WTC11 (cell line): ENCODE measurements around the gene TBRG4. TPM values are rescaled to one million over a fixed set of nuclear protein-coding genes. Genes with fewer than 3 reads are reported as not detected.

Experiments used
- ATAC-seq: fragments of 200-7000 bp; cut with Tn5 transposase; 2 replicates; pipeline ENCODE4 v1.10.0; 2021; ENCODE audit warnings: mild to moderate bottlenecking, moderate library complexity
- CTCF ChIA-PET: fragments of 300-600 bp; sonication (Branson Sonifier 250); formaldehyde crosslinking; loops from one replicate; lab custom pipeline; 2021; ENCODE audit warnings: antibody characterized with exemption; lab: Charles Lee
- POLR2A ChIA-PET: fragments of 350-600 bp; sonication (Branson Sonifier 250); formaldehyde crosslinking; loops from one replicate; lab custom pipeline; 2021; ENCODE audit warnings: antibody characterized with exemption; lab: Charles Lee
- DNase-seq: peaks from one replicate; pipeline ENCODE4 v3.0.0; 2021; ENCODE audit warnings: low spot score
- H3K27ac Mint-ChIP-seq: 2 replicates; pipeline ENCODE4 v1.8.0; 2021; ENCODE audit warnings: mixed read lengths
- H3K27me3 Mint-ChIP-seq: 2 replicates; pipeline ENCODE4 v1.8.0; 2021; ENCODE audit warnings: low read depth, mild to moderate bottlenecking, moderate library complexity, mixed read lengths
- H3K36me3 Mint-ChIP-seq: 2 replicates; pipeline ENCODE4 v1.8.0; 2021; ENCODE audit warnings: mixed read lengths
- H3K4me1 Mint-ChIP-seq: 2 replicates; pipeline ENCODE4 v1.8.0; 2022; ENCODE audit warnings: mixed read lengths
- H3K4me3 Mint-ChIP-seq: 2 replicates; pipeline ENCODE4 v1.8.0; 2021; ENCODE audit warnings: mild to moderate bottlenecking, moderate library complexity, mixed read lengths
- H3K9me3 Mint-ChIP-seq: 2 replicates; pipeline ENCODE4 v1.8.0; 2021; ENCODE audit warnings: mixed read lengths
- ATF2 ChIP-seq: sonication (generic); formaldehyde crosslinking; IDR thresholded peaks from 2 replicates; pipeline ENCODE4 v1.8.1; 2022; ENCODE audit warnings: low read depth, missing genetic modification reagents, borderline replicate concordance
- ATF3 ChIP-seq: sonication (generic); formaldehyde crosslinking; conservative IDR thresholded peaks from 2 replicates; pipeline ENCODE4 v1.8.1; 2022; ENCODE audit warnings: mild to moderate bottlenecking, missing genetic modification reagents
- CBFB ChIP-seq: sonication (generic); formaldehyde crosslinking; IDR thresholded peaks from 2 replicates; pipeline ENCODE4 v1.8.1; 2022; ENCODE audit warnings: mild to moderate bottlenecking, low read depth, missing genetic modification reagents
- ETV6 ChIP-seq: sonication (generic); formaldehyde crosslinking; IDR thresholded peaks from 2 replicates; pipeline ENCODE4 v1.8.1; 2022; ENCODE audit warnings: mild to moderate bottlenecking, missing genetic modification reagents
- FOXP4 ChIP-seq: sonication (generic); formaldehyde crosslinking; IDR thresholded peaks from 2 replicates; pipeline ENCODE4 v1.8.0; 2022; ENCODE audit warnings: mild to moderate bottlenecking, missing genetic modification reagents
- GTF2I ChIP-seq: fragments of 250-450 bp; sonication (Bioruptor Pico); conservative IDR thresholded peaks from 2 replicates; pipeline ENCODE4 v1.4.0; 2021; ENCODE audit warnings: mild to moderate bottlenecking
- HMGA2 ChIP-seq: fragments of 250-450 bp; sonication (Bioruptor Pico); IDR thresholded peaks from 2 replicates; pipeline ENCODE4 v1.4.0; 2021; ENCODE audit warnings: mild to moderate bottlenecking, moderate library complexity
- IRF2 ChIP-seq: sonication (generic); formaldehyde crosslinking; IDR thresholded peaks from 2 replicates; pipeline ENCODE4 v1.8.0; 2022; ENCODE audit warnings: low read depth, missing genetic modification reagents, borderline replicate concordance
- NFE2L1 ChIP-seq: sonication (generic); formaldehyde crosslinking; IDR thresholded peaks from 2 replicates; pipeline ENCODE4 v1.8.1; 2023; ENCODE audit warnings: missing genetic modification reagents
- NR1H2 ChIP-seq: sonication (generic); formaldehyde crosslinking; IDR thresholded peaks from 2 replicates; pipeline ENCODE4 v1.9.0; 2021; ENCODE audit warnings: mild to moderate bottlenecking, moderate library complexity, missing genetic modification reagents
- PRDM15 ChIP-seq: sonication (generic); formaldehyde crosslinking; IDR thresholded peaks from 2 replicates; pipeline ENCODE4 v1.8.0; 2022; ENCODE audit warnings: missing genetic modification reagents
- SMAD4 ChIP-seq: sonication (generic); formaldehyde crosslinking; IDR thresholded peaks from 2 replicates; pipeline ENCODE4 v1.8.0; 2022; ENCODE audit warnings: mild to moderate bottlenecking, missing genetic modification reagents
- SP1 ChIP-seq: sonication (generic); formaldehyde crosslinking; conservative IDR thresholded peaks from 2 replicates; pipeline ENCODE4 v1.8.1; 2022; ENCODE audit warnings: missing genetic modification reagents
- TCF7 ChIP-seq: sonication (generic); formaldehyde crosslinking; IDR thresholded peaks from 2 replicates; pipeline ENCODE4 v1.8.0; 2022; ENCODE audit warnings: mild to moderate bottlenecking, low read depth, missing genetic modification reagents, moderate library complexity
- TP53 ChIP-seq: sonication (generic); formaldehyde crosslinking; IDR thresholded peaks from 2 replicates; pipeline ENCODE4 v1.8.1; 2023; ENCODE audit warnings: mild to moderate bottlenecking, missing genetic modification reagents
- ZBTB21 ChIP-seq: sonication (generic); formaldehyde crosslinking; IDR thresholded peaks from 2 replicates; pipeline ENCODE4 v1.8.1; 2023; ENCODE audit warnings: mild to moderate bottlenecking, missing genetic modification reagents, borderline replicate concordance
- ZMAT4 ChIP-seq: fragments of 250-450 bp; sonication (Bioruptor Pico); IDR thresholded peaks from 2 replicates; pipeline ENCODE4 v1.9.0; 2021; ENCODE audit warnings: mild to moderate bottlenecking
- ZNF138 ChIP-seq: sonication (generic); formaldehyde crosslinking; conservative IDR thresholded peaks from 2 replicates; pipeline ENCODE4 v1.8.1; 2022; ENCODE audit warnings: mild to moderate bottlenecking, moderate library complexity, missing genetic modification reagents
- ZNF219 ChIP-seq: sonication (generic); formaldehyde crosslinking; IDR thresholded peaks from 2 replicates; pipeline ENCODE4 v1.8.0; 2023; ENCODE audit warnings: missing genetic modification reagents, mild to moderate bottlenecking, borderline replicate concordance
- ZNF232 ChIP-seq: sonication (generic); formaldehyde crosslinking; IDR thresholded peaks from 2 replicates; pipeline ENCODE4 v1.8.0; 2022; ENCODE audit warnings: mild to moderate bottlenecking, missing genetic modification reagents
- ZNF423 ChIP-seq: fragments of 250-450 bp; sonication (Bioruptor Pico); IDR thresholded peaks from 2 replicates; pipeline ENCODE4 v2.1.2; 2022; ENCODE audit warnings: mild to moderate bottlenecking, moderate library complexity
- ZNF512 ChIP-seq: sonication (generic); formaldehyde crosslinking; IDR thresholded peaks from 2 replicates; pipeline ENCODE4 v1.8.1; 2022; ENCODE audit warnings: missing genetic modification reagents, borderline replicate concordance
- total RNA-seq: library from RNA; stranded (reverse); gene quantifications from 3 replicates; pipeline ENCODE4 v1.2.3, GENCODE V29; 2021

TBRG4 gene
- total RNA-seq, 1 experiment from 2014 or later, result 167 TPM

- TF ChIP-seq ZBTB21 (CRISPR knock-in tag) (no peak), ZNF219 (CRISPR knock-in tag) (no peak), PRDM15 (no peak), SMAD4 (no peak)
These were observed 14.7 kb upstream of the TBRG4 start (continued) for GRCh38 chr7:45126201-45126600.

GRCh38 chr7:45125193-45125904 lies 13.9 kb upstream of the TBRG4 start:
- ATAC-seq, result no peak
- CTCF ChIA-PET, result interaction anchor here (1.1 to 2.7 kb wide), 4 partner anchors 10 to 152 kb away, joined by 3 to 23 read pairs (median 8); partner anchors contain the start of gene TBRG4

More at GRCh38 chr7:45125193-45125904, 13.9 kb upstream of the TBRG4 start:
- Mint-ChIP-seq H3K27ac (no peak overlapping the region), H3K4me3 (no peak overlapping the region), H3K27me3 (no peaks in the 10 kb centered on the region), H3K9me3 (no peaks in the 10 kb centered on the region), H3K36me3 (no peaks in the 10 kb centered on the region), H3K4me1 (peaks cover 12% of the 10 kb centered on the region)
- DNase-seq, result no peak
- POLR2A ChIA-PET, result interaction anchor here (0.9 kb wide), 1 partner anchor 126 kb away, joined by 3 read pairs; no protein-coding TSS in a partner anchor
- no peak for TF ChIP-seq HMGA2 (CRISPR knock-in tag)
- no peak for TF ChIP-seq ZMAT4 (CRISPR knock-in tag)
- TF ChIP-seq IRF2 (CRISPR knock-in tag), result no peak
- no peak for TF ChIP-seq ZNF423 (CRISPR knock-in tag)
- no peak for TF ChIP-seq ZNF232 (CRISPR knock-in tag)
- TF ChIP-seq ZNF512, result no peak
- no peak for TF ChIP-seq TCF7 (CRISPR knock-in tag)
- TF ChIP-seq GTF2I (CRISPR knock-in tag), result no peak
- no peak for TF ChIP-seq TP53 (CRISPR knock-in tag)
- TF ChIP-seq ATF2 (CRISPR knock-in tag), result no peak
- no peak for TF ChIP-seq CBFB
- no peak for TF ChIP-seq NFE2L1 (CRISPR knock-in tag)
- no peak for TF ChIP-seq ATF3 (CRISPR knock-in tag)
- TF ChIP-seq SP1 (CRISPR knock-in tag), result no peak
- TF ChIP-seq NR1H2 (CRISPR knock-in tag), result no peak
- TF ChIP-seq FOXP4, result no peak
- no peak for TF ChIP-seq ZBTB21 (CRISPR knock-in tag)
- no peak for TF ChIP-seq ZNF138 (CRISPR knock-in tag)
- no peak for TF ChIP-seq ETV6 (CRISPR knock-in tag)
